ENCODE data around the gene HCFC1. TPM values are rescaled to one million over a fixed set of nuclear protein-coding genes. Genes with fewer than 3 reads are reported as not detected.
A peak's percentile ranks its signal among the peaks of the same experiment; 100 is the strongest.

HCFC1 gene
- total and polyA plus RNA-seq, 7 donors: 15.1 to 50.1 (median 33.1) TPM

DNA sequence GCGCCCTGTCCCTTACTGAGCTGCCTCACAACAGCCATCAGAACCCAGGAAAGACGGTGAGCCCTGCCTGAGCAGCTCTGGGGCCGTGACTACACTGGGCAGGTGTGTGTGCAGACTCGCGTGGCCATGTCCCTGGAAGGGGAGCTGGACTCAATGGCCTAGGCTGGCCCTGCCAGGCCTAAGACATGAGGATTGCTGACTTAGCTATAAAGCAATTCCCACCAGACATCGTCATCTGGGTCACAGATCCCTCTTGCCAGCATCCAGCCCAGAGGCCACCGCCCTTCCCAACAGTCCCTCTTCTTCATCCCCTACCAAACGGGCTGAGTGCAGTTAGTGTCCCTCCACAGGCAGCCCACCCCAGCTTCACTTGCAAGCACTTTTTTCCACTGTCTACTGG, 40.5 kb downstream of the HCFC1 start:
- Histone ChIP-seq H3K4me3 (no peak overlapping the region), H3K27me3 (ENCODE audit: insufficient read depth in 3 of 3, low read length in 2 of 3) (no peaks in the 10 kb centered on the region), H3K36me3 (ENCODE audit: insufficient read depth in 1 of 2, low read depth in 1 of 2) (peaks cover 3 to 48% of the 10 kb centered on the region in 2 donors), H3K27ac (no peak overlapping the region), H3K4me1 (peaks cover 39% of the 10 kb centered on the region), H3K9me3 (no peaks in the 10 kb centered on the region)
- intact Hi-C loops (cut with DNase I): no loop called here
- ATAC-seq (no peak), DNase-seq (no peak)
- WGBS, 3 donors: 69 to 88% (median 83%) methylated on average over 4 to 8 of the region's 8 CpGs
- TF ChIP-seq CTCF (IDR thresholded peaks at IDR 0.05): no peak

DNA sequence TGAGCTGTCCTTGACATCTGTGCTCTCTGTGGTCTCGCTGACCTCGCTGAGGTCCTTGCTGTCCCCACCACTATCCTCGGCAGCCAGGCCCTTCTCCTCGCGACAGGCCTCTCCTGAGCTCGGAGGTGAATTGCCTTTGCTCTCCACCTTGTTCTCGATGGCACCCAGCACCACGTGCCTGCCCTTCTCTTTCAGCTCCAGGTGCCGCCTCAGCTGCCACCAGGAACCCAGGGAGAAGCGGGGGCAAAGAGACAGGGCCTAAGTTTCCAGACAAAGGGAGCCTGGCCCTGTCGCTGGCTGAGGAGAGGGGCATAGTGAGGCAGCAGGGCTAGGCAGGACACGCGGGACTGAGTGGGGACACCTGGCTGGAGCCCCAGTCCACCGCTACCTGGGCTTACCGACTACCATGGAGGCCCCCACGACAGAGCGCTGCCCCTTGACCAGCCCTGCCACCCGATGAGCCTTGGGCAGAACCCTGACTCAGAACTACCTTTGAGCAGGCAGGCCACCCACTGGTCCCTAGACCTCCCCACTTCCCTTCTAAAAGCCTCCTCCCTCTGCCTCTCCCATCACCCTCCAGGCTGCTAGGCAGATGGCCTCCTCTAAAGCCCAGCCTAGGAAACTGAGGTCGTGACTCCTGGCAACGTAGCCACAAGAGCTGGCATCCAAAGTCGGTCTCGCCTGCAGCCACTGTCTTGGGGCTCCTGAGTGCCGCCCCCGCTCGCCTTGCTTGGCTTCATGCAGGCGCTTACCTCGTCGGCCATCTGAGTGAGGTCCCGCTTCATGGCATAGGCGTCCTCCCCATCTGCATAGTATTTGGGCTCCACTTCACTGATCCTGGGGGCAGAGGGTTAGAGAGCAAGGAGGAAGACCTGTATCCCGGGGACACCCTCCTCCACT, 41.4 kb downstream of the HCFC1 start:
- peaks cover 3 to 48% of the 10 kb centered on the region in 2 donors for H3K36me3 ChIP-seq (ENCODE audit: insufficient read depth in 1 of 2, low read depth in 1 of 2)
- no peaks in the 10 kb centered on the region for H3K27me3 ChIP-seq (ENCODE audit: insufficient read depth in 3 of 3, low read length in 2 of 3)
- H3K27ac ChIP-seq: no peak overlapping the region
- no peak for ATAC-seq
- DNase-seq: no peak
- WGBS, 3 donors: 87 to 89% (median 87%) methylated on average over 21 to 31 of the region's 31 CpGs
- TF ChIP-seq CTCF (IDR thresholded peaks at IDR 0.05): no peak
- no peak overlapping the region for H3K4me3 ChIP-seq
- peaks cover 35% of the 10 kb centered on the region for H3K4me1 ChIP-seq
- no peaks in the 10 kb centered on the region for H3K9me3 ChIP-seq
- intact Hi-C loops (cut with DNase I): no loop called here

- Histone ChIP-seq H3K27ac (no peak overlapping the region), H3K9me3 (no peaks in the 10 kb centered on the region), H3K4me1 (peaks cover 35% of the 10 kb centered on the region), H3K36me3 (ENCODE audit: insufficient read depth in 1 of 2, low read depth in 1 of 2) (peaks cover 3 to 48% of the 10 kb centered on the region in 2 donors), H3K27me3 (ENCODE audit: insufficient read depth in 3 of 3, low read length in 2 of 3) (no peaks in the 10 kb centered on the region), H3K4me3 (no peak overlapping the region)
- ATAC-seq (no peak), DNase-seq (no peak)
- 79 to 82% (median 81%) methylated on average over 10 of the region's 10 CpGs for WGBS, 3 donors
- intact Hi-C loops (cut with DNase I): no loop called here
- no peak for TF ChIP-seq CTCF (IDR thresholded peaks at IDR 0.05)
Observed at GRCh38 chrX:153929576-153929975, 42.0 kb downstream of the HCFC1 start.

DNA sequence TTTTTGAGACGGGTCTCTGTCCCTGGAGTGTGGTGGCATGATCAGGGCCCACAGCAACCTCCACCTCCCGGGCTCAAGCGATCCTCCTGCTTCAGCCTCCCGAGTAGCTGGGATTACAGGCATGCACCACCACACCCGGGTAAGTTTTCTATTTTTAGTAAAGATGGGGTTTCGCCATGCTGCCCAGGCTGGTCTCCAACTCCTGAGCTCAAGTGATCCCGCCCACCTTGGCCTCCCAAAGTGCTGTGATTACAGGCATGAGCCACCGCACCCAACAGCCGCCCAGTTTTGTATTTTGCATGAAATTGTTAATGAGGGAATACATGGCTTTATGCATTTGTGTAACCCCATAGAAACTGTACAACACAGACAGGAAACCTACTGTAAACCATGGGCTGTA, 42.8 kb downstream of the HCFC1 start:
- peak overlapping the region; percentile 86 for H3K4me3 ChIP-seq
- H3K4me1 ChIP-seq: peaks cover 31% of the 10 kb centered on the region
- no peaks in the 10 kb centered on the region for H3K27me3 ChIP-seq (ENCODE audit: insufficient read depth in 3 of 3, low read length in 2 of 3)
- H3K9me3 ChIP-seq: no peaks in the 10 kb centered on the region
- TF ChIP-seq CTCF (IDR thresholded peaks at IDR 0.05): no peak
- H3K27ac ChIP-seq: peak overlapping the region; percentile 94
- no peak for DNase-seq
- intact Hi-C loops (cut with DNase I): no loop called here
- 24 to 38% (median 30%) methylated on average over 9 of the region's 9 CpGs for WGBS, 3 donors
- peak in 1 of 4 donors; percentile 11 for ATAC-seq
- H3K36me3 ChIP-seq (ENCODE audit: insufficient read depth in 1 of 2, low read depth in 1 of 2): peaks cover 3 to 48% of the 10 kb centered on the region in 2 donors
